Measurements from ENCODE around the gene CDK10. TPM values are rescaled to one million over a fixed set of nuclear protein-coding genes. Genes with fewer than 3 reads are reported as not detected.

CDK10 gene
- total RNA-seq, 1 donor from 2014 or later = 76.1 TPM

DNA sequence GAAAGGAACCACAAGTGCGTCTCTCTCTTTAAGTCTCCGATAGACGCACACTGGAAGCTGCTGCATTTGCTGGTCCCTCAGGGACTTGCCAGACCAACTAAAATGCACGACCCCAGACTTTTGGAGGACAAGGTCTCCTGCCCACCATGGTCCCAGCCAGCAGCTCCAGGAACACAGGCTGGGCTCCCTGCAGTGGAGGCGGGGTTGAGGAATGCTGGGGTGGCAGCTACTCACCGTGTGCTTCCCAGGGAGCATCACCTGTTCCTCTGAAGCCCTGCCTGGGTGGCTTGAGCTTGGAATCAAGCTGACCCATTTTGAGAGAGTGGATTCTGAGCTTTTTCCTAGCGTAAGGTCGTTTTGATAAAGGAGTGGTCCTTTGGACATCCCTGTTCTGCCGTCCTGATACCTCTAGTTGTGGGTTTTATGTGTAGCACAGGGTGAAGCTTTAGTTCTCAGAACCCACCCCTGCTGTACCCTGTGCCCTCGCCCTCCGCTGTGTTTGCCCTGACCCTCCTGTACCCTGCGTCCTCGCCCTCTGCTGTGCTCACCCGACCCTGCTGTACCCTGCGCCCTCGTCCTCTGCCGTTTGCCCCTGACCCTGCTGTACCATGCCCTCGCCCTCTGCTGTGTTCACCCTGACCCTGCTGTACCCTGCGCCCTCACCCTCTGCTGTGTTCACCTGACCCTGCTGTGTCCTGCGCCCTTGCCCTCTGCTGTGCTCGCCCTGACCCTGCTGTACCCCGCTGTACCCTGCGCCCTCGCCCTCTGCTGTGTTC is 45.8 kb downstream of the CDK10 start:
- H3K9me3 Mint-ChIP-seq = no peaks in the 10 kb centered on the region
- intact Hi-C loops (cut with micrococcal nuclease) = no loop called here
- H3K36me3 Mint-ChIP-seq (ENCODE audit: low read depth) = peaks cover 93% of the 10 kb centered on the region
- H3K27ac Mint-ChIP-seq = no peak overlapping the region
- ChIA-PET CTCF (interaction anchor here (1.6 kb wide), 1 partner anchor 27 kb away, joined by 6 read pairs; no protein-coding TSS in a partner anchor), POLR2A (interaction anchor here (0.6 to 1.0 kb wide), 2 partner anchors 8 to 1053 kb away, joined by 3 to 5 read pairs; no protein-coding TSS in a partner anchor)
- no peak overlapping the region for H3K4me3 Mint-ChIP-seq
- no peaks in the 10 kb centered on the region for H3K27me3 Mint-ChIP-seq
- H3K4me1 Mint-ChIP-seq = peaks cover 9% of the 10 kb centered on the region
- DNase-seq (no peak), ATAC-seq (ENCODE audit: low read depth) (no peak)
- TF ChIP-seq, protein P1, sequence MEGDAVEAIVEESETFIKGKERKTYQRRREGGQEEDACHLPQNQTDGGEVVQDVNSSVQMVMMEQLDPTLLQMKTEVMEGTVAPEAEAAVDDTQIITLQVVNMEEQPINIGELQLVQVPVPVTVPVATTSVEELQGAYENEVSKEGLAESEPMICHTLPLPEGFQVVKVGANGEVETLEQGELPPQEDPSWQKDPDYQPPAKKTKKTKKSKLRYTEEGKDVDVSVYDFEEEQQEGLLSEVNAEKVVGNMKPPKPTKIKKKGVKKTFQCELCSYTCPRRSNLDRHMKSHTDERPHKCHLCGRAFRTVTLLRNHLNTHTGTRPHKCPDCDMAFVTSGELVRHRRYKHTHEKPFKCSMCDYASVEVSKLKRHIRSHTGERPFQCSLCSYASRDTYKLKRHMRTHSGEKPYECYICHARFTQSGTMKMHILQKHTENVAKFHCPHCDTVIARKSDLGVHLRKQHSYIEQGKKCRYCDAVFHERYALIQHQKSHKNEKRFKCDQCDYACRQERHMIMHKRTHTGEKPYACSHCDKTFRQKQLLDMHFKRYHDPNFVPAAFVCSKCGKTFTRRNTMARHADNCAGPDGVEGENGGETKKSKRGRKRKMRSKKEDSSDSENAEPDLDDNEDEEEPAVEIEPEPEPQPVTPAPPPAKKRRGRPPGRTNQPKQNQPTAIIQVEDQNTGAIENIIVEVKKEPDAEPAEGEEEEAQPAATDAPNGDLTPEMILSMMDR (IDR thresholded peaks at IDR 0.05) = no peak

DNA sequence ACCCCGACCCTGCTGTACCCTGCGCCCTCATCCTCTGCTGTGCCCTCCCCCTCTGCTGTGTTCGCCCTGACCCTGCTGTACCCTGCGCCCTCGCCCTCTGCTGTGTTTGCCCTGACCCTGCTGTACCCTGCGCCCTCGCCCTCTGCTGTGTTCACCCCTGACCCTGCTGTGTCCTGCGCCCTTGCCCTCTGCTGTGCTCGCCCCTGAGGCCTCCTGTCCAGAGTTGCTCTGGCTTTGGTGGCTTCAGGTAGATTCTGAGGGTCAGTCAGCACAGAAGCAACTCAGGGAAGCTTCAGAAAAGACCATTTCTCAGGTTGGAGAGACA is 46.4 kb downstream of the CDK10 start:
- ATAC-seq (ENCODE audit: low read depth) (no peak), DNase-seq (no peak)
- Mint-ChIP-seq H3K9me3 (no peaks in the 10 kb centered on the region), H3K27ac (no peak overlapping the region), H3K36me3 (ENCODE audit: low read depth) (peaks cover 94% of the 10 kb centered on the region), H3K27me3 (no peaks in the 10 kb centered on the region), H3K4me1 (peaks cover 10% of the 10 kb centered on the region), H3K4me3 (no peak overlapping the region)
- ChIA-PET POLR2A (interaction anchor here (0.6 kb wide), 1 partner anchor 1053 kb away, joined by 5 read pairs; no protein-coding TSS in a partner anchor), CTCF (interaction anchor here (1.6 kb wide), 1 partner anchor 28 kb away, joined by 6 read pairs; no protein-coding TSS in a partner anchor)
- intact Hi-C loops (cut with micrococcal nuclease) = no loop called here
- TF ChIP-seq, protein P1 (IDR thresholded peaks at IDR 0.05) = no peak

DNA sequence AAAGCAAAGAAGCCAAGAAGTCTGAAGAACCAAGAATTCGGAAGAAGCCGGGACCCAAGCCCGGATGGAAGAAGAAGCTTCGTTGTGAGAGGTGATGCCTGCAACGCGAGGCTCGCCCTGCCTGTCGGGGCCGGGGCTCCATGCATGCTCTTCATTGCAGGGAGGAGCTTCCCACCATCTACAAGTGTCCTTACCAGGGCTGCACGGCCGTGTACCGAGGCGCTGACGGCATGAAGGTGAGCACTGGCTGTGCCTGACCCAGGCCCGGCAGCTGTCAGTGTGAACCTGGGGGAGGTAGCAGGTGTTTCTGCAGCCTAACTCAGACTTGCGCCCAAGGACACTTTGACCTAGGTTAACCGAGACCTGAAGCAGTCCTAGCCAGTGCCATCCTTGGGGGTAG is 46.8 kb downstream of the CDK10 start:
- peaks cover 95% of the 10 kb centered on the region for H3K36me3 Mint-ChIP-seq (ENCODE audit: low read depth)

DNA sequence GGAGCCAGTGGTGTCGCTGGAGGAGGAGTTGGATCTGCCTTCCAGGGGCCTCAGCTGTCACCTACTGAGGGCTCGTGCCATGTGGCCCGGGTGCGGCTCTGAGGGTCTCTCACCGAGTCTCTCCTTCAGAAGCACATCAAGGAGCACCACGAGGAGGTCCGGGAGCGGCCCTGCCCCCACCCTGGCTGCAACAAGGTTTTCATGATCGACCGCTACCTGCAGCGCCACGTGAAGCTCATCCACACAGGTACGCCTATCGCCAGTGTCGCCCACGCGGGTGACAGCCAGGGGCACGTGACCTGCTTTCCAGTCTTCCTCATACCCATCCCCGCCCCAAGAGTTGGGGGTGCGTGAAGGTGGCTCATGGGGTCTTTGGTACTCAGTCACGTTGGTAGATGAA is 47.3 kb downstream of the CDK10 start:
- Mint-ChIP-seq H3K4me3 (no peak overlapping the region), H3K36me3 (ENCODE audit: low read depth) (peaks cover 98% of the 10 kb centered on the region), H3K4me1 (peaks cover 10% of the 10 kb centered on the region), H3K27ac (no peak overlapping the region), H3K27me3 (no peaks in the 10 kb centered on the region), H3K9me3 (no peaks in the 10 kb centered on the region)
- TF ChIP-seq, protein P1 (IDR thresholded peaks at IDR 0.05) = no peak
- DNase-seq = no peak
- ATAC-seq (ENCODE audit: low read depth) = no peak
- intact Hi-C loops (cut with micrococcal nuclease) = no loop called here
- ChIA-PET POLR2A (no interaction called here), CTCF (no interaction called here)

More for the DNA sequence above, 46.8 kb downstream of the CDK10 start:
- Mint-ChIP-seq H3K4me1 (peaks cover 10% of the 10 kb centered on the region), H3K27me3 (no peaks in the 10 kb centered on the region), H3K9me3 (no peaks in the 10 kb centered on the region), H3K4me3 (no peak overlapping the region), H3K27ac (no peak overlapping the region)
- no peak for ATAC-seq (ENCODE audit: low read depth)
- TF ChIP-seq, protein P1 (IDR thresholded peaks at IDR 0.05) = no peak
- intact Hi-C loops (cut with micrococcal nuclease) = no loop called here
- ChIA-PET CTCF (interaction anchor here (1.6 kb wide), 1 partner anchor 28 kb away, joined by 6 read pairs; no protein-coding TSS in a partner anchor), POLR2A (no interaction called here)
- no peak for DNase-seq

DNA sequence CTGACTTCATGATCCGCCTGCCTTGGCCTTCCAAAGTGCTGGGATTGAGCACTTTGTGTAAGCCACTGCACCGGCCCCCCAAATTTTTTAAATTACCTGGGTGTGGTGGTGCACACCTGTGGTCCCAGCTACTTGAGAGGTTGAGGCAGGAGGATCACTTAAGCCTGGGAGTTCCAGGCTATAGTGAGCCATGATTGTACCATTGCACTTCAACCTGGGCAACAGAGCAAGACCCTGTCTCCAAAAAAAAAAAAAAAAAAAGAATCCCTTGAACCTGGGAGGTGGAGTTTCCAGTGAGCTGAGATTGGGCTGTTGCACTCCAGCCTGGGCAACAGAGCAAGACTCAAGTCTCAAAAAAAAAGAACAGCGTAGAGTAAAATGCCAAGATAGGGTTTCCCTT is 50.1 kb downstream of the CDK10 start:
- POLR2A ChIA-PET = no interaction called here
- intact Hi-C loops (cut with micrococcal nuclease) = no loop called here
- TF ChIP-seq, protein P1 (IDR thresholded peaks at IDR 0.05) = no peak
- Mint-ChIP-seq H3K27ac (no peak overlapping the region), H3K9me3 (no peaks in the 10 kb centered on the region), H3K27me3 (no peaks in the 10 kb centered on the region), H3K4me3 (no peak overlapping the region), H3K4me1 (peaks cover 13% of the 10 kb centered on the region), H3K36me3 (ENCODE audit: low read depth) (peaks cover 97% of the 10 kb centered on the region)
- CTCF ChIA-PET = no interaction called here
- DNase-seq (no peak), ATAC-seq (ENCODE audit: low read depth) (no peak)
